Ectodermal cell (in vitro differentiated cells): ENCODE results near the gene HSPA1B.
"Not testable (repeated sequence)": the region's sequence is repeated elsewhere in the genome, so short reads cannot be mapped to it uniquely, and the experiment has no call there.

Experiments used
- H3K27ac ChIP-seq: 2 replicates; pipeline ENCODE4 v1.7.0; 2013; ENCODE audit warnings: mild to moderate bottlenecking, low read depth, low read length; ENCODE audit not compliant: insufficient read depth, poor library complexity, severe bottlenecking
- H3K27me3 ChIP-seq: 2 replicates; pipeline ENCODE4 v1.7.0; 2013; ENCODE audit warnings: mild to moderate bottlenecking, low read length; ENCODE audit not compliant: insufficient read depth, control insufficient read depth, poor library complexity, severe bottlenecking
- H3K36me3 ChIP-seq: one replicate; pipeline ENCODE4 v1.7.0; 2013; ENCODE audit warnings: low read length; ENCODE audit not compliant: control insufficient read depth, insufficient read depth
- H3K4me1 ChIP-seq: one replicate; pipeline ENCODE4 v1.7.0; 2013; ENCODE audit warnings: low read length; ENCODE audit not compliant: control insufficient read depth, insufficient read depth
- H3K4me3 ChIP-seq: 2 replicates; pipeline ENCODE4 v1.7.0; 2013; ENCODE audit warnings: low read depth, low read length, control low read depth; ENCODE audit not compliant: insufficient read depth
- H3K9me3 ChIP-seq: 2 replicates; pipeline ENCODE4 v1.7.0; 2013; ENCODE audit warnings: mild to moderate bottlenecking, low read length, moderate library complexity; ENCODE audit not compliant: control insufficient read depth
- WGBS, 2 experiments: methylation state at CpG; one replicate each; pipeline ENCODE4 v1.1.7; 2013; ENCODE audit warnings: missing lambda C conversion rate in 2 of 2; 5-methylcytosine and 5-hydroxymethylcytosine counted together

HSPA1B gene

GRCh38 chr6:31785475-31785874, 42.1 kb upstream of the HSPA1B start:
- no peak overlapping the region for H3K4me3 ChIP-seq
- H3K27ac ChIP-seq = no peak overlapping the region
- no peaks in the 10 kb centered on the region for H3K27me3 ChIP-seq
- no peaks in the 10 kb centered on the region for H3K4me1 ChIP-seq
- H3K36me3 ChIP-seq = peaks cover 13% of the 10 kb centered on the region
- no peaks in the 10 kb centered on the region for H3K9me3 ChIP-seq
- WGBS, 2 experiments = 95 to 96% methylated on average over 11 of the region's 11 CpGs

- no peaks in the 10 kb centered on the region for H3K27me3 ChIP-seq
Measured at GRCh38 chr6:31791324-31792089, 36.0 kb upstream of the HSPA1B start.

GRCh38 chr6:31792090-31792374, 35.5 kb upstream of the HSPA1B start:
- Histone ChIP-seq H3K9me3 (no peaks in the 10 kb centered on the region), H3K4me1 (peaks cover 4% of the 10 kb centered on the region), H3K27ac (no peak overlapping the region), H3K27me3 (no peaks in the 10 kb centered on the region), H3K36me3 (peaks cover 14% of the 10 kb centered on the region), H3K4me3 (no peak overlapping the region)
- 89 to 90% methylated on average over 3 of the region's 3 CpGs for WGBS, 2 experiments

More at GRCh38 chr6:31791324-31792089, 36.0 kb upstream of the HSPA1B start:
- Histone ChIP-seq H3K27ac (no peak overlapping the region), H3K4me1 (peaks cover 4% of the 10 kb centered on the region), H3K4me3 (no peak overlapping the region), H3K36me3 (peaks cover 14% of the 10 kb centered on the region), H3K9me3 (no peaks in the 10 kb centered on the region)
- 76 to 82% methylated on average over 12 of the region's 12 CpGs for WGBS, 2 experiments

GRCh38 chr6:31792761-31793171, 34.8 kb upstream of the HSPA1B start:
- Histone ChIP-seq H3K4me3 (no peak overlapping the region), H3K27me3 (no peaks in the 10 kb centered on the region), H3K27ac (no peak overlapping the region), H3K4me1 (peaks cover 4% of the 10 kb centered on the region), H3K9me3 (no peaks in the 10 kb centered on the region), H3K36me3 (peaks cover 14% of the 10 kb centered on the region)
- WGBS, 2 experiments = 94% methylated on average over 12 of the region's 12 CpGs

- H3K4me1 ChIP-seq, H3K9me3 ChIP-seq, H3K27me3 ChIP-seq, H3K27ac ChIP-seq: not testable (repeated sequence)
- 90 to 93% methylated on average over 6 of the region's 6 CpGs for WGBS, 2 experiments
- Histone ChIP-seq H3K4me3 (peak overlapping the region; percentile 98), H3K36me3 (peaks cover 14% of the 10 kb centered on the region)
Measured at GRCh38 chr6:31793927-31794245, 33.7 kb upstream of the HSPA1B start.

GRCh38 chr6:31794294-31794865, 33.2 kb upstream of the HSPA1B start:
- Histone ChIP-seq H3K9me3 (no peaks in the 10 kb centered on the region), H3K4me3 (peak overlapping the region; percentile 98), H3K4me1 (peaks cover 4% of the 10 kb centered on the region), H3K27me3 (no peaks in the 10 kb centered on the region), H3K27ac (no peak overlapping the region), H3K36me3 (peaks cover 12% of the 10 kb centered on the region)
- WGBS, 2 experiments = 13 to 14% methylated on average over 7 of the region's 7 CpGs

GRCh38 chr6:31794866-31795615, 32.5 kb upstream of the HSPA1B start:
- Histone ChIP-seq H3K4me3 (peak overlapping the region; percentile 98), H3K27ac (peak overlapping the region; percentile 93), H3K27me3 (no peaks in the 10 kb centered on the region), H3K4me1 (peaks cover 4% of the 10 kb centered on the region), H3K9me3 (no peaks in the 10 kb centered on the region), H3K36me3 (peaks cover 8% of the 10 kb centered on the region)
- 0 to 1% methylated on average over 44 of the region's 44 CpGs for WGBS, 2 experiments

GRCh38 chr6:31795616-31796298, 31.8 kb upstream of the HSPA1B start, which contains the start of gene VARS1:
Gene VARS1, minus strand, starts transcription at chr6:31795752. Its CDS starts 535 bp downstream, at chr6:31795217.
- WGBS, 2 experiments = 3 to 4% methylated on average over 75 of the region's 75 CpGs
- no peaks in the 10 kb centered on the region for H3K27me3 ChIP-seq
- peak within 1 kb of the TSS; percentile 93 for H3K27ac ChIP-seq
- H3K4me3 ChIP-seq = peak within 1 kb of the TSS; percentile 98
- H3K36me3 ChIP-seq = peaks cover 6% of the 10 kb centered on the region
- no peaks in the 10 kb centered on the region for H3K9me3 ChIP-seq
- peaks cover 4% of the 10 kb centered on the region for H3K4me1 ChIP-seq

- no peak overlapping the region for H3K27ac ChIP-seq
- H3K36me3 ChIP-seq = peaks cover 1% of the 10 kb centered on the region
- WGBS, 2 experiments = 91% methylated on average over 2 of the region's 2 CpGs
Measured at GRCh38 chr6:31796993-31797385, 30.5 kb upstream of the HSPA1B start.

GRCh38 chr6:31797588-31797987, 29.9 kb upstream of the HSPA1B start:
- Histone ChIP-seq H3K27me3 (no peaks in the 10 kb centered on the region), H3K36me3 (peaks cover 3% of the 10 kb centered on the region), H3K4me1 (peaks cover 4% of the 10 kb centered on the region), H3K9me3 (no peaks in the 10 kb centered on the region), H3K4me3 (no peak overlapping the region), H3K27ac (no peak overlapping the region)
- WGBS, 2 experiments = 89 to 97% methylated on average over 5 of the region's 5 CpGs

More at GRCh38 chr6:31796993-31797385, 30.5 kb upstream of the HSPA1B start:
- H3K9me3 ChIP-seq = no peaks in the 10 kb centered on the region
- no peaks in the 10 kb centered on the region for H3K27me3 ChIP-seq
- H3K4me3 ChIP-seq = no peak overlapping the region
- peaks cover 4% of the 10 kb centered on the region for H3K4me1 ChIP-seq
